ENCODE measurements around the gene UFC1.

The UFC1 gene

DNA sequence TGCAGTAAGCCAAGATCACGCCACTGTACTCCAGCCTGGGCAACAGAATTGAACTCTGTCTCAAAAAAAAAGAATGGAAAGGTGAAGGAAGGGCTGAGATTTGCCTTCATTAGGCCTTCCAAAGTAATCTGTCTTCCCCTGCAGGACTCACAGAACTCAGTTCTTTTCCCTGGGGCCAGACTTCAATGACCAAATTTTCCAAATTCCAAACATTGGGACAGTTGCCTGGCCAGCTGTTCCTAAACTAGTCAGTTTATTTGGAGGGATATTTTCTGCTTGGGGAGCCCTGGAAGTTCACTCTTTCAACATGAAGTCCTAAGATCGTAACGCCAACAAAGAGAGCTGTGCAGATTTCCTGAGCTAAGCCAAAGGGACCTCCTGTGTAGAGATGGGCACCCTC is 15.9 kb upstream of the UFC1 start:
- no peak for DNase-seq

GRCh38 chr1:161138431-161138830 is 15.3 kb upstream of the UFC1 start:
- no peak for DNase-seq

GRCh38 chr1:161139766-161140165 is 14.0 kb upstream of the UFC1 start:
- no peak for DNase-seq

DNA sequence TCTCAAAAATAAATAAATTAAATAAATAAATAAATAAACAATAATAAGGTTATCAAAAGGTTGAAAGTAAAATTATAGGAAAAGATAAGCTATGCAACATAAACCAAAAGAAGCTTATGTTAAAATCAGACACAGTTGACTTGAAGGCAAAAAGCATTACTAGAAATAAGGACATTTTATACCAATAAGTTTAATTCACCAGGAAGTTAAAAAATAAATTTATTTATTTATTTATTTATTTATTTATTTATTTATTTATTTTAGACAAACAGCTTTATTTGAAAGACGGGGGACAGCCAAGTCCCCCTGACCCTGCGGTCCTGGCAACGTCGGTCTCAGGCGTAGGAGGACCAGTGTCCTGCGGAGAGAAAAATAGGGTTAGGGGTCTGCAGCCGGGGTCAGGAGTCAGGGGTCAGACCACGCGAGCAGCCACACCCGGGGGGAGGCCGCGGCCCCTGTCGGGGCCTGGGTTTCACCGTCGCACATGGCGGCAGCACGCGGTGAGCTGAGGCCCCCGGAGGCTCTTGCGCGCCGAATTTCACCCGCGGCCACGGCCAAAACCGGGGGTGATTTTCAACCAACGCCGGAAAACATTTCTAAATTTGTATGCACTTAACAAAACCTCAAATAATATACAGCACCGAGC is 12.9 kb upstream of the UFC1 start:
- no peak for DNase-seq

DNA sequence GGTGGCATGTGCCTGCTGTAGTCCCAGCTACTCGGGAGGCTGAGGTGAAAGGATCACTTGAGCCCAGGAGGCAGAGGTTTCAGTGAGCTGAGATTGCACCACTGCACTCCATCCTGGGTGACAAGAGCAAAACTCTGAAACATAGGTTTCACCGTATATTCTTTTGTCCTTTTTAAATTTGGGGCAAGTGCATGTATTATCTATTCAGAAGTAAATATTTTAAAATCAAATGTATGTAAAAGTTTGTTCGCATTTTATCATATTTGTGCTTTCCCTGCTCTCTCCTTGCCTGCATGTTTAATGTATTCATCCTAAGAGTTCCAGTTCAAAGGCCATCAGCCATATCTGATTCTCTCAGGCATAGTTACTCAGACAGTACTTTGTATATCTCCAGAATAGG is 7.9 kb upstream of the UFC1 start:
- DNase-seq: no peak

DNA sequence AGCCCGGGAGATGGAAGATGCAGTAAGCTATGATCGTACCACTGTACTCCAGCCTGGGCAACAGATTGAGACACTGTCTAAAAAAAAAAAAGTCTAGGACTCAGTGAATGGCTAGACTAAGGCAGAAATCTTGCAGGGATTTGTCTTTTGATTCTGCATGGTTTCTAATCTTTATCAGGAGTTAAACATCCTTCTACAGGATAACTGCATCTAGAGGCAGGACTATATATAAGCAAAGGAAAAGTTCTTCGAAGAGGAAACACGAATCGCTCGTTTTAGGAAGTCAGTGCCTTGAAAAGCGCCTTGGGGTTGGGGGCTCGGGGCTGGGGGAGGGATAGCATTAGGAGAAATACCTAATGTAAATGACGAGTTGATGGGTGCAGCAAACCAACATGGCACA is 602 bp upstream of the UFC1 start:
- no peak for DNase-seq

GRCh38 chr1:161157867-161158266 is 4.1 kb downstream of the UFC1 start:
- no peak for DNase-seq

GRCh38 chr1:161158316-161159010 is 4.7 kb downstream of the UFC1 start:
- no peak for DNase-seq

DNA sequence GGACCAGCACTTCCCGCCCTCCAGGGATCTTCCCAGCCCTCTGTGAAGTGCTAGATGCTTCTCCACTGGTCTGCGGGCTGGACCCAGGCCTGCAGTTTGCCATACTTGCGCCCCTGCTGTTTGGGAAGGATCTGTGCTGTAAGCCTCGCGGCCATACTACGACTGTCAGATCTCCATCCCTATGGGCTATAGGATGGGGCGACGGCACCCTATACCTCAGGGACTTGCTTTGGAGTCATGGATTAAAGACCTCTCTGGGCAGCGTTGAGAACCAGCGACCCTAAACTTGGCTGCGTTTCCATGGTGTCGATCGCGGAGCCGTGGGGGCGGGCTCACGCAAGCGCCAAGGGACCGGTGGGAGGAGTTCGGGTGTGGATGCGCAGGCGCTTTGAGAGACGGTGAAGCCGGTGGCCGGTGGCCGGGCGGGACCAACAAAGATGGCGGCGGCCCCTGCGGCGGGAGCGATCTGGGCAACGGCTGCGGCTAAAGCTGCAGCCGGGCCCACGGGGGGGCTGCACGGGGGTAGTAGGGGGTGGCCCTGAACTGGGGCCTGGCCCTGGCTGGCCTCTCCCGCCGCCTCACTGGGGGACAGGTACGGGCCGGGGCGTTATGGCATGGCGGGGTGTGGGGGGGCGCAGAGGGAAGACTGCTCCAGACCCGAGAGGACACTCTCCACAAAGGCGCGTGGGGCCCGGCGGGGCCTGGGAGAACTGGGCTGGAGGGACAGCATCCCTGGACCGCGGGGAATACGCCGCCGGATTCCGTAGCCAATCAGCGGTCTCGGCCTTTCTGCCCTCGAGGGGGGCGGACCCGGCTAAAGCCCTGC is 5.5 kb downstream of the UFC1 start, which contains the start of gene USP21:
Gene USP21, plus strand, starts transcription at position 414 of the 826 bp plus-strand sequence. CDS start 1,141 bp downstream, outside the sequence.
- peak; percentile 89 to 90 for DNase-seq

- DNase-seq: no peak
These were observed 6.1 kb downstream of the UFC1 start for GRCh38 chr1:161159913-161160243.

DNA sequence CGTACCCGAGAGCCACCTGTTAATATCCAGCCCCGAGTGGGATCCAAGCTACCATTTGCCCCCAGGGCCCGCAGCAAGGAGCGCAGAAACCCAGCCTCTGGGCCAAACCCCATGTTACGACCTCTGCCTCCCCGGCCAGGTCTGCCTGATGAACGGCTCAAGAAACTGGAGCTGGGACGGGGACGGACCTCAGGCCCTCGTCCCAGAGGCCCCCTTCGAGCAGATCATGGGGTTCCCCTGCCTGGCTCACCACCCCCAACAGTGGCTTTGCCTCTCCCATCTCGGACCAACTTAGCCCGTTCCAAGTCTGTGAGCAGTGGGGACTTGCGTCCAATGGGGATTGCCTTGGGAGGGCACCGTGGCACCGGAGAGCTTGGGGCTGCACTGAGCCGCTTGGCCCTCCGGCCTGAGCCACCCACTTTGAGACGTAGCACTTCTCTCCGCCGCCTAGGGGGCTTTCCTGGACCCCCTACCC is 6.9 kb downstream of the UFC1 start:
- DNase-seq: no peak

- DNase-seq: no peak
These were observed 7.9 kb downstream of the UFC1 start for GRCh38 chr1:161161652-161162051.

DNA sequence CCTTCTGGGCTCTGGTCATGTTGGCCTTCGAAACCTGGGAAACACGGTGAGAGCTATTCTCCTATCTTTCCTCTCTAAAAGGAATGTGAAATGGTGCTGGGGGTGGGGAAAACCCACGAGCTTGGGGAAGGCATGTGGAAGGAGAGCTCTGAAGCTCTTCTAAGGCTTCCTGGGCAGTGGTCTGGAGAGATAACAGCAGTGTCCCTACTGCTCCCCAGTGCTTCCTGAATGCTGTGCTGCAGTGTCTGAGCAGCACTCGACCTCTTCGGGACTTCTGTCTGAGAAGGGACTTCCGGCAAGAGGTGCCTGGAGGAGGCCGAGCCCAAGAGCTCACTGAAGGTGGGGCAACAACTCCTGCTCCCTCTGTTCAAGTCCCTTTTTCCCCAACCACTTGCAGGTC is 8.3 kb downstream of the UFC1 start:
- no peak for DNase-seq

DNA sequence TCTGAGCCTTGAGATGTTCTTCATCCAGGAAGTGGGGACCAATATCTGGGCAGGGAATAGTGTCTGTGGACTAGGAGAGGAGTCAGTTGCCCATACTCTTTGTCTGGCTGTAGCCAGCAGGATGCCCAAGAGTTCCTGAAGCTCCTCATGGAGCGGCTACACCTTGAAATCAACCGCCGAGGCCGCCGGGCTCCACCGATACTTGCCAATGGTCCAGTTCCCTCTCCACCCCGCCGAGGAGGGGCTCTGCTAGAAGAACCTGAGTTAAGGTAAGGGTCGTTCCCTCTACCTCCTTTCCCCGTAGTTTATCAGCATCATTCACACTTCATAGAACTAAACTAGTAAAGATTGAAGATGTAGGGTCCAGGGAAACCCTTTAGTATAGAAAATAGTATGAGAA is 9.0 kb downstream of the UFC1 start:
- DNase-seq: no peak

DNA sequence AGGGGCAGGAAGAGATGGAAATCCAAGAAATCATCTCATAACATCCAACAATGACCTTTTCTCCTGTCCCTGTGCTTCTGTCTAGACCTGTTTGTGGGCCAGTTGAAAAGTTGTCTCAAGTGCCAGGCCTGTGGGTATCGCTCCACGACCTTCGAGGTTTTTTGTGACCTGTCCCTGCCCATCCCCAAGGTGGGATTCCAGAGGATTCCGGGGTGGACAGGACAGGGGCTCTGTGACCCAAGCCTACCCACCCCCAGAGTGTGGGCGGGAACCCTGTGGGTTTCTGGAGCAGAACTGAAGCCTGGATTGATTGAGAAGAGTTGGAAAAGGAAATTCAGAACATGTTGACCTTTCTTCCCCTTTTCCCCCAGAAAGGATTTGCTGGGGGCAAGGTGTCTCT is 10.0 kb downstream of the UFC1 start:
- DNase-seq: no peak

- DNase-seq: no peak
These were observed 11.3 kb downstream of the UFC1 start for GRCh38 chr1:161164901-161165610.

GRCh38 chr1:161165742-161166668 is 12.2 kb downstream of the UFC1 start, which contains the start of gene PPOX:
PPOX (plus strand) TSS chr1:161166426; CDS start chr1:161166848, 422 bp downstream.
- DNase-seq: peak; percentile 97 to 98

- DNase-seq: no peak
These were observed 13.1 kb downstream of the UFC1 start for GRCh38 chr1:161166669-161167548.

DNA sequence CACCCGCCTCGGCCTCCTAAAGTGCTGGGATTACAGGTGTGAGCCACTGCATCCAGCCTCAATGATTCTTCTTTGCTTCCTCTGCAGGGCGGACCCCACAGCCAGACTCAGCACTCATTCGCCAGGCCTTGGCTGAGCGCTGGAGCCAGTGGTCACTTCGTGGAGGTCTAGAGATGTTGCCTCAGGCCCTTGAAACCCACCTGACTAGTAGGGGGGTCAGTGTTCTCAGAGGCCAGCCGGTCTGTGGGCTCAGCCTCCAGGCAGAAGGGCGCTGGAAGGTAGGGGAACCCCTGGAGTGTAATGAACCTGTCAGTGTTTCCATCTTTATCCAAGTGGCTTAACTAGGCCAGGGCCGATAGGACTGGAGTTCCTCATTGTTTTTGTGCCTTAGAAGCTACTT is 15.1 kb downstream of the UFC1 start:
- no peak for DNase-seq

- DNase-seq: no peak
These were observed 17.4 kb downstream of the UFC1 start for GRCh38 chr1:161171191-161171590.

DNA sequence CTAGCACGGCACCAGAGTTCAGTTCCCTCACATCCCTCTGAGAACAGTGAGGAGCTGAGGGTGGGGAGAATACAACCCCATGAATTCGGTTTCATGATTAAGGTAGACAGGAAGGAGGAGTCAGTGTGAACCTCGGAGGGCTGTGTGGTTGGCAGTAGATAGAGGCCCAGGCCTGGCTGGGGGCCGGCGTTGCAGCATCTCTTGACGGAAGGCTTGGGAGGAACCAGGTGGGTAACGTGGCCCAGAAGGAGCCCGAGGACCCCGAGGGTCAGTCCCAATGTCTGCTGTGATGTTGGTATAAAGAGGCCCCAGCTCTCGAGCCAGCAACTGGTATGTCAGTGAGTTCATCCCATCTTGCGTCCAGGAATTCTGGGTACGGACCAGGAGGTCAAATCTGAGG is 17.9 kb downstream of the UFC1 start:
- no peak for DNase-seq

Measured in hippocampal formation (tissue), 2 donors.